K562 (cell line): ENCODE results near the gene MC1R. TPM values are rescaled to one million over a fixed set of nuclear protein-coding genes. Genes with fewer than 3 reads are reported as not detected.
A peak's percentile ranks its signal among the peaks of the same experiment; 100 is the strongest.

ENCODE experiments used
- ATAC-seq: fragments of 200-7000 bp; cut with Tn5 transposase; 3 replicates; pipeline ENCODE4 v1.9.1; 2020; ENCODE audit warnings: moderate library complexity
- BruUV-seq: library from RNA; stranded (reverse); fragments of 400-500 nt; replicated peaks from 2 replicates; lab custom pipeline; 2021; lab: Mats Ljungman, UMichigan
- CTCF ChIA-PET: fragments of 300-600 bp; formaldehyde crosslinking; extraction: SDS; loops from one replicate; lab custom pipeline; 2021; ENCODE audit warnings: low intra/inter-chr PET ratio; lab: Yijun Ruan, JAX
- POLR2A ChIA-PET: fragments of 300-600, 350-650 bp; sonication (Branson Sonifier 250); formaldehyde crosslinking; extraction: SDS; loops from one replicate; lab custom pipeline; 2021; ENCODE audit warnings: antibody characterized with exemption, inconsistent platforms; lab: Yijun Ruan, JAX
- DNase-seq, 4 experiments: peaks; one replicate each; pipeline versions ENCODE4 v3.0.0 to v3.0.0-alpha.2; 2011 to 2018; ENCODE audit warnings: low spot score in 3 of 4, mixed read lengths in 3 of 4; ENCODE audit errors: extremely low read depth in 1 of 4
- FAIRE-seq: peaks from 2 replicates; lab custom pipeline; 2011; peaks lifted over from hg19 to GRCh38; lab: Jason Lieb, UNC
- H2AFZ ChIP-seq: 2 replicates; pipeline ENCODE4 v1.6.0; 2011; ENCODE audit warnings: low read depth, low read length, control low read depth, inconsistent platforms
- H3K27ac ChIP-seq: fragments of 200-600 bp; 3 replicates; pipeline ENCODE4 v1.8.0; 2011; ENCODE audit warnings: low read depth, mild to moderate bottlenecking, control low read depth, inconsistent platforms, low read length, moderate library complexity, mixed read lengths; ENCODE audit errors: extremely low read depth
- H3K27me3 ChIP-seq, 2 experiments: fragments of 300-600 bp in 1 of 2; 2 replicates in 1 of 2; 3 replicates in 1 of 2; pipeline versions ENCODE4 v1.6.0 to v1.8.0; 2011; ENCODE audit warnings: inconsistent platforms in 2 of 2, low read length in 2 of 2, mild to moderate bottlenecking in 1 of 2, mixed read lengths in 1 of 2, moderate library complexity in 1 of 2; ENCODE audit not compliant: control insufficient read depth in 2 of 2, insufficient read depth in 2 of 2
- H3K36me3 ChIP-seq: fragments of 300-600 bp; 3 replicates; pipeline ENCODE4 v1.8.0; 2011; ENCODE audit warnings: mild to moderate bottlenecking, low read length, inconsistent platforms; ENCODE audit not compliant: control insufficient read depth, insufficient read depth
- H3K4me1 ChIP-seq, 2 experiments: fragments of 200-600 bp in 1 of 2; replicated peaks in 1 of 2; 2 replicates in 1 of 2; 3 replicates in 1 of 2; pipeline versions ENCODE4 v1.5.1 to v1.8.0; 2011; ENCODE audit warnings: inconsistent platforms in 2 of 2, low read length in 2 of 2, mild to moderate bottlenecking in 1 of 2, mixed read lengths in 1 of 2, moderate library complexity in 1 of 2; ENCODE audit not compliant: control insufficient read depth in 2 of 2, insufficient read depth in 2 of 2
- H3K4me2 ChIP-seq: 2 replicates; pipeline ENCODE4 v1.6.1; 2011; ENCODE audit warnings: low read length, control low read depth, inconsistent platforms, mixed read lengths; ENCODE audit not compliant: insufficient read depth
- H3K4me3 ChIP-seq: fragments of 200-600 bp; sonication (generic), shearing (Covaris generic); 2 replicates; pipeline ENCODE4 v1.5.1; 2016; ENCODE audit warnings: control low read depth, inconsistent platforms
- H3K79me2 ChIP-seq: fragments of 200-600 bp; 3 replicates; pipeline ENCODE4 v1.8.0; 2011; ENCODE audit warnings: low read length, inconsistent platforms; ENCODE audit not compliant: control insufficient read depth, insufficient read depth
- H3K9ac ChIP-seq, 2 experiments: 2 replicates each; pipeline versions ENCODE4 v1.6.0 to v1.6.1; 2011; ENCODE audit warnings: low read depth in 2 of 2, low read length in 2 of 2, control low read depth in 1 of 2, inconsistent platforms in 1 of 2, mild to moderate bottlenecking in 1 of 2, mixed read lengths in 1 of 2; ENCODE audit not compliant: insufficient read depth in 1 of 2
- H3K9me1 ChIP-seq: one replicate; pipeline ENCODE4 v1.6.0; 2011; ENCODE audit warnings: inconsistent platforms, mild to moderate bottlenecking, low read length, moderate library complexity; ENCODE audit not compliant: control insufficient read depth, insufficient read depth
- H3K9me3 ChIP-seq: replicated peaks from 2 replicates; pipeline ENCODE4 v1.5.1; 2011; ENCODE audit warnings: low read depth, low read length, inconsistent platforms; ENCODE audit not compliant: control insufficient read depth, insufficient read depth
- H4K20me1 ChIP-seq: replicated peaks from 2 replicates; pipeline ENCODE4 v1.6.1; 2011; ENCODE audit warnings: low read length, inconsistent platforms, mixed read lengths; ENCODE audit not compliant: control insufficient read depth, insufficient read depth
- CBX1 ChIP-seq: sonication (generic); IDR thresholded peaks from 2 replicates; pipeline ENCODE4 v1.6.1; 2016; ENCODE audit warnings: antibody characterized with exemption, low read depth, mild to moderate bottlenecking
- MYC ChIP-seq, 2 experiments: fragments of 250-450 bp in 1 of 2; sonication (Bioruptor Pico) in 1 of 2; IDR thresholded peaks; 2 replicates each; pipeline versions ENCODE4 v1.5.1 to v1.6.1; 2012 to 2021; ENCODE audit warnings: low read depth in 2 of 2, borderline replicate concordance in 1 of 2, improper control_type of control experiment in 1 of 2, low read length in 1 of 2, mild to moderate bottlenecking in 1 of 2, moderate library complexity in 1 of 2
- NFYB ChIP-seq: IDR thresholded peaks from 2 replicates; pipeline ENCODE4 v1.6.1; 2011; ENCODE audit warnings: mild to moderate bottlenecking, moderate library complexity; ENCODE audit not compliant: insufficient read length; ENCODE audit errors: extremely low read depth
- POLR2AphosphoS5 ChIP-seq: IDR thresholded peaks from 2 replicates; pipeline ENCODE4 v1.6.1; 2011; ENCODE audit warnings: mild to moderate bottlenecking, low read depth, low read length, moderate library complexity; ENCODE audit not compliant: control insufficient read depth, insufficient read depth
- POLR2G ChIP-seq: fragments of 200-400 bp; formaldehyde crosslinking; IDR thresholded peaks from 2 replicates; pipeline ENCODE4 v1.6.1; 2017; ENCODE audit warnings: low read depth, mild to moderate bottlenecking, antibody characterized with exemption, low read length, moderate library complexity
- RFX7 ChIP-seq: fragments of 250-450 bp; sonication (Bioruptor Pico); IDR thresholded peaks from 2 replicates; pipeline ENCODE4 v1.5.1; 2021; ENCODE audit warnings: mild to moderate bottlenecking
- ZNF263 ChIP-seq: sonication (generic); formaldehyde crosslinking; IDR thresholded peaks from 2 replicates; pipeline ENCODE4 v1.8.0; 2022; ENCODE audit warnings: mild to moderate bottlenecking, missing genetic modification reagents, borderline replicate concordance
- WGBS: fragments of 100-300 bp; shearing (Covaris generic); methylation state at CpG from one replicate; pipeline ENCODE4 v1.1.6; 2016; ENCODE audit warnings: low coverage, mixed read lengths; ENCODE audit not compliant: insufficient coverage; ENCODE audit errors: missing lambda C conversion rate; 5-methylcytosine and 5-hydroxymethylcytosine counted together
- in situ Hi-C: fragments of 300-500 bp; cut with MboI; formaldehyde crosslinking; loops from 4 replicates; pipeline ENCODE4 v1.15.0; 2018; ENCODE audit warnings: inconsistent platforms, mixed read lengths
- intact Hi-C: fragments of 100-400 bp; cut with micrococcal nuclease; formaldehyde crosslinking; loops from 2 replicates; pipeline ENCODE4 v1.14.2; 2022
- polyA plus RNA-seq, 8 experiments: library from polyadenylated mRNA; depleted of rRNA in 4 of 8; stranded (reverse) in 5 of 8; unstranded in 3 of 8; fragments of >200 nt; fragmentation: Nextera tagmentation in 2 of 8; fragmentation: Illumina TruSeq in 1 of 8; extraction: Ambion mirVana in 2 of 8; extraction: Trizol in 1 of 8; gene quantifications; 2 replicates each; pipeline versions ENCODE4 v1.2.1 to v1.2.3, GENCODE V29; 2011 to 2014; ENCODE audit warnings: inconsistent platforms in 1 of 8, missing spikeins in 1 of 8
- total RNA-seq, 7 experiments: library from RNA; depleted of rRNA in 6 of 7; stranded (reverse); fragments of >200 nt in 6 of 7; fragmentation: Illumina TruSeq in 2 of 7; extraction: Trizol in 2 of 7; gene quantifications; 2 replicates each; pipeline versions ENCODE4 v1.2.1 to v1.2.3, GENCODE V29; 2011 to 2021; ENCODE audit warnings: low replicate concordance in 1 of 7

Gene MC1R
- total and polyA plus RNA-seq, 9 of the 15 experiments (the other 6 are each of a cell fraction or from before 2014, with no cell fraction given): 0.14 to 5.3 (median 2.5) TPM; not detected in 1

GRCh38 chr16:89910717-89911354, 7.8 kb upstream of the MC1R start:
- BruUV-seq: TSS peak; percentile 29
- DNase-seq (no peak), ATAC-seq (no peak), FAIRE-seq (no peak)
- Histone ChIP-seq H3K9ac (peak overlapping the region in 1 of 2 experiments; percentile 22; a peak in 2 of 4 replicates), H3K4me3 (no peak overlapping the region), H3K9me1 (no peaks in the 10 kb centered on the region), H3K79me2 (no peaks in the 10 kb centered on the region), H3K27ac (no peak overlapping the region), H2AFZ (no peak overlapping the region), H4K20me1 (no peaks in the 10 kb centered on the region), H3K36me3 (peaks cover 57% of the 10 kb centered on the region; the same call in 2 of the 3 replicates), H3K4me2 (no peak overlapping the region), H3K4me1 (peaks cover 0 to 44% of the 10 kb centered on the region in 2 experiments; a peak in 2 of 5 replicates)
- CTCF ChIA-PET: no interaction called here
- 94% methylated on average over 24 of the region's 27 CpGs for WGBS
- intact Hi-C loops (loop anchor here (5.0 kb wide), 1 partner anchor 209 kb away; the partner anchor contains the start of gene SPATA2L), in situ Hi-C loops (no loop called here)
- POLR2A ChIA-PET: interaction anchor here (0.6 to 4.2 kb wide), 7 partner anchors 8 to 105 kb away, joined by 3 to 19 read pairs (median 3); partner anchors contain the start of genes MC1R and TUBB3
- 0 out of 2 replicates have a peak, but pooled peaks have one; percentile 1 for TF ChIP-seq POLR2AphosphoS5
- no peak for TF ChIP-seq NFYB
- TF ChIP-seq RFX7: no peak
- no peak for TF ChIP-seq MYC (IDR thresholded peaks at IDR 0.05; ENCODE audit: low read depth, low read length)
- no peak for TF ChIP-seq MYC (CRISPR knock-in tag; IDR thresholded peaks at IDR 0.05; ENCODE audit: borderline replicate concordance, low read depth)
- TF ChIP-seq POLR2G: peak; percentile 37; the same call in 1 of the 2 replicates
- 0 out of 2 replicates have a peak, but pooled peaks have one; percentile 36 for TF ChIP-seq ZNF263 (CRISPR knock-in tag)
- no peak for TF ChIP-seq CBX1
- TF ChIP-seq, all 486 proteins: peak for 3
- Histone ChIP-seq H3K9me3 (no peaks in the 10 kb centered on the region; the same call in 1 of the 2 replicates), H3K27me3 (no peaks in the 10 kb centered on the region)
